ENCODE measurements around the gene TIMP3. TPM values are rescaled to one million over a fixed set of nuclear protein-coding genes. Genes with fewer than 3 reads are reported as not detected.

TIMP3 gene
- total and polyA plus RNA-seq, 2 donors (not counting 1 experiment from before 2014, with no cell fraction given): not detected

DNA sequence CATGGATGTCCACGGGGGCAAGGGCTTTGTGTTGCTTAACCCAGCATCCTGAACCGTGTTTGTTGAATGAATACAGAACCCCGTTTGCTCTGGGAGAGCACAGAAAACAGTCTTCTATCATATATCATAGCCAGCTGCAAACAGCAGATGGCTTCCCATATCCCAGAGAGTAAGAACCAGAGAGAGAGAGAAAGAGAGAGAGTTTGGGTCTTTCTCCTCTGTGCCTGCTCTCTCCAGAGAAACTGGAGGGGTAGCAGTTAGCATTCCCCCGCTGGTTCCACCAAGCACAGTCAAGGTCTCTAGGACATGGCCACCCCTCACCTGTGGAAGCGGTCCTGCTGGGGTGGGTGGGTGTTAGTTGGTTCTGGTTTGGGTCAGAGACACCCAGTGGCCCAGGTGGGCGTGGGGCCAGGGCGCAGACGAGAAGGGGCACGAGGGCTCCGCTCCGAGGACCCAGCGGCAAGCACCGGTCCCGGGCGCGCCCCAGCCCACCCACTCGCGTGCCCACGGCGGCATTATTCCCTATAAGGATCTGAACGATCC, 440 bp upstream of the TIMP3 start:
- no peak overlapping the region for H2AFZ ChIP-seq (ENCODE audit: insufficient read depth, low read depth, low read length, poor library complexity, severe bottlenecking)
- WGBS (ENCODE audit: insufficient coverage): 24% methylated on average over 19 of the region's 21 CpGs
- no peak overlapping the region for H3K9ac ChIP-seq (ENCODE audit: low read length)
- CTCF ChIA-PET: interaction anchor here (1.2 kb wide), 1 partner anchor 8 kb away, joined by 3 read pairs; no protein-coding TSS in a partner anchor
- no peak for TF ChIP-seq EZH2 (IDR thresholded peaks at IDR 0.05; ENCODE audit: borderline replicate concordance, insufficient read depth, low read depth, low read length, poor library complexity, severe bottlenecking)
- no peak for TF ChIP-seq CTCF (IDR thresholded peaks at IDR 0.05)
- Mint-ChIP-seq H3K27ac (no peak overlapping the region), H3K27me3 (peaks cover 70% of the 10 kb centered on the region), H3K9me3 (ENCODE audit: insufficient read depth) (no peaks in the 10 kb centered on the region), H3K4me1 (peaks cover 8% of the 10 kb centered on the region), H3K4me3 (peak overlapping the region; percentile 29)
- H3K27ac ChIP-seq (ENCODE audit: low read length in 2 of 2): no peak overlapping the region
- H3K27me3 ChIP-seq (replicated peaks in 1 of 4; ENCODE audit: control extremely low read depth in 1 of 4, control insufficient read depth in 3 of 4, insufficient read depth in 4 of 4, low read length in 3 of 4): peaks cover 0 to 16% (median 8%) of the 10 kb centered on the region in 4 experiments
- H3K36me3 ChIP-seq (replicated peaks in 1 of 2; ENCODE audit: control extremely low read depth in 1 of 2, control insufficient read depth in 1 of 2, extremely low read depth in 1 of 2, insufficient read depth in 2 of 2, low read length in 1 of 2): no peaks in the 10 kb centered on the region
- no peaks in the 10 kb centered on the region for H3K79me2 ChIP-seq (ENCODE audit: control insufficient read depth, insufficient read depth, low read length)
- POLR2A ChIA-PET: no interaction called here
- H3K9me3 ChIP-seq (ENCODE audit: control extremely low read depth in 1 of 3, control insufficient read depth in 2 of 3, insufficient read depth in 1 of 3, low read length in 2 of 3): peaks cover 0 to 3% (median 0%) of the 10 kb centered on the region in 3 donors
- H4K20me1 ChIP-seq (ENCODE audit: control insufficient read depth, insufficient read depth, low read length, poor library complexity, severe bottlenecking): no peaks in the 10 kb centered on the region
- intact Hi-C loops (cut with micrococcal nuclease): no loop called here
- no peak for DNase-seq
- H3K4me3 ChIP-seq (ENCODE audit: control extremely low read depth in 1 of 5, extremely low read depth in 1 of 5, insufficient read depth in 1 of 5, low read depth in 2 of 5, low read length in 4 of 5): no peak overlapping the region
- H3K4me2 ChIP-seq (replicated peaks; ENCODE audit: low read depth, low read length, poor library complexity, severe bottlenecking): peak overlapping the region; percentile 53
- peaks cover 5 to 8% of the 10 kb centered on the region in 2 donors for H3K4me1 ChIP-seq (ENCODE audit: control insufficient read depth in 2 of 2, insufficient read depth in 2 of 2, low read length in 2 of 2)
- no peak for ATAC-seq (ENCODE audit: low read depth)

- no peaks in the 10 kb centered on the region for H4K20me1 ChIP-seq (ENCODE audit: control insufficient read depth, insufficient read depth, low read length, poor library complexity, severe bottlenecking)
- no peak overlapping the region for H3K9ac ChIP-seq (ENCODE audit: low read length)
- Mint-ChIP-seq H3K4me1 (peaks cover 8% of the 10 kb centered on the region), H3K27ac (no peak overlapping the region), H3K4me3 (no peak overlapping the region), H3K9me3 (ENCODE audit: insufficient read depth) (no peaks in the 10 kb centered on the region), H3K27me3 (peaks cover 71% of the 10 kb centered on the region)
- H3K9me3 ChIP-seq (ENCODE audit: control extremely low read depth in 1 of 3, control insufficient read depth in 2 of 3, insufficient read depth in 1 of 3, low read length in 2 of 3): no peaks in the 10 kb centered on the region
- ChIA-PET POLR2A (no interaction called here), CTCF (no interaction called here)
- H3K27ac ChIP-seq (ENCODE audit: low read length in 2 of 2): no peak overlapping the region
- peaks cover 5 to 8% of the 10 kb centered on the region in 2 donors for H3K4me1 ChIP-seq (ENCODE audit: control insufficient read depth in 2 of 2, insufficient read depth in 2 of 2, low read length in 2 of 2)
- no peak overlapping the region for H2AFZ ChIP-seq (ENCODE audit: insufficient read depth, low read depth, low read length, poor library complexity, severe bottlenecking)
- ATAC-seq (ENCODE audit: low read depth) (no peak), DNase-seq (no peak)
- no peaks in the 10 kb centered on the region for H3K36me3 ChIP-seq (replicated peaks in 1 of 2; ENCODE audit: control extremely low read depth in 1 of 2, control insufficient read depth in 1 of 2, extremely low read depth in 1 of 2, insufficient read depth in 2 of 2, low read length in 1 of 2)
- H3K27me3 ChIP-seq (replicated peaks in 1 of 4; ENCODE audit: control extremely low read depth in 1 of 4, control insufficient read depth in 3 of 4, insufficient read depth in 4 of 4, low read length in 3 of 4): peaks cover 0 to 16% (median 8%) of the 10 kb centered on the region in 4 experiments
- 10% methylated on average over 6 of the region's 15 CpGs for WGBS (ENCODE audit: insufficient coverage)
- intact Hi-C loops (cut with micrococcal nuclease): no loop called here
- no peak for TF ChIP-seq EZH2 (IDR thresholded peaks at IDR 0.05; ENCODE audit: borderline replicate concordance, insufficient read depth, low read depth, low read length, poor library complexity, severe bottlenecking)
- no peak for TF ChIP-seq CTCF (IDR thresholded peaks at IDR 0.05)
- peak overlapping the region; percentile 53 for H3K4me2 ChIP-seq (replicated peaks; ENCODE audit: low read depth, low read length, poor library complexity, severe bottlenecking)
- H3K4me3 ChIP-seq (ENCODE audit: control extremely low read depth in 1 of 5, extremely low read depth in 1 of 5, insufficient read depth in 1 of 5, low read depth in 2 of 5, low read length in 4 of 5): no peak overlapping the region
- no peaks in the 10 kb centered on the region for H3K79me2 ChIP-seq (ENCODE audit: control insufficient read depth, insufficient read depth, low read length)
Observed at GRCh38 chr22:32802237-32802765, 796 bp downstream of the TIMP3 start.

Measured in B cell (primary cell).